CD4-positive, alpha-beta T cell (primary cell): ENCODE results near the gene GTPBP1. TPM values are rescaled to one million over a fixed set of nuclear protein-coding genes. Genes with fewer than 3 reads are reported as not detected.

ENCODE experiments used
- ATAC-seq: fragments of 200-7000 bp; cut with Tn5 transposase; one replicate; pipeline ENCODE4 v1.10.0; 2022; ENCODE audit warnings: mild to moderate bottlenecking; ENCODE audit not compliant: poor library complexity
- CTCF ChIA-PET: fragments of 350-600 bp; sonication (Branson Sonifier 250); formaldehyde crosslinking; loops from one replicate; lab custom pipeline; 2021; ENCODE audit warnings: antibody characterized with exemption, inconsistent platforms; lab: Charles Lee
- POLR2A ChIA-PET: fragments of 350-600 bp; sonication (Branson Sonifier 250); formaldehyde crosslinking; loops from one replicate; lab custom pipeline; 2021; ENCODE audit warnings: antibody characterized with exemption, inconsistent platforms; lab: Charles Lee
- DNase-seq, 14 experiments: peaks; one replicate each; pipeline ENCODE4 v3.0.0-alpha.2; 2013 to 2020; ENCODE audit warnings: mixed read lengths in 2 of 14
- H3K27ac ChIP-seq, 2 donors: one replicate each; pipeline versions ENCODE4 v1.5.1 to v1.7.0; 2013; ENCODE audit warnings: low read length in 2 of 2, low read depth in 1 of 2, mild to moderate bottlenecking in 1 of 2
- H3K27me3 ChIP-seq, 2 experiments: 1 replicate in 1 of 2; 2 replicates in 1 of 2; pipeline versions ENCODE4 v1.6.1 to v1.7.0; 2013; ENCODE audit warnings: low read length in 2 of 2, control low read depth in 1 of 2, mild to moderate bottlenecking in 1 of 2, moderate library complexity in 1 of 2; ENCODE audit not compliant: insufficient read depth in 2 of 2, control insufficient read depth in 1 of 2
- H3K36me3 ChIP-seq: one replicate; pipeline ENCODE4 v1.6.1; 2013; ENCODE audit warnings: low read length, control low read depth; ENCODE audit not compliant: insufficient read depth
- H3K4me1 ChIP-seq: one replicate; pipeline ENCODE4 v1.6.1; 2013; ENCODE audit warnings: low read length, control low read depth; ENCODE audit not compliant: insufficient read depth
- H3K4me3 ChIP-seq: one replicate; pipeline ENCODE4 v1.5.1; 2013; ENCODE audit warnings: mild to moderate bottlenecking, low read length, moderate library complexity
- H3K9me3 ChIP-seq, 2 experiments: 1 replicate in 1 of 2; 2 replicates in 1 of 2; pipeline versions ENCODE4 v1.6.1 to v1.7.0; 2013; ENCODE audit warnings: low read length in 2 of 2, mild to moderate bottlenecking in 2 of 2, control low read depth in 1 of 2, moderate library complexity in 1 of 2; ENCODE audit not compliant: control insufficient read depth in 1 of 2, insufficient read depth in 1 of 2
- H3K27ac Mint-ChIP-seq: one replicate; pipeline ENCODE4 v1.8.0; 2020; ENCODE audit warnings: mixed read lengths
- H3K27me3 Mint-ChIP-seq: one replicate; pipeline ENCODE4 v1.8.0; 2021; ENCODE audit warnings: mixed read lengths
- H3K36me3 Mint-ChIP-seq: one replicate; pipeline ENCODE4 v1.8.0; 2021; ENCODE audit warnings: low read depth, mixed read lengths
- H3K4me1 Mint-ChIP-seq: one replicate; pipeline ENCODE4 v1.8.0; 2021; ENCODE audit warnings: low read depth, mixed read lengths
- H3K4me3 Mint-ChIP-seq: one replicate; pipeline ENCODE4 v1.8.0; 2020; ENCODE audit warnings: mild to moderate bottlenecking, mixed read lengths
- H3K9me3 Mint-ChIP-seq: one replicate; pipeline ENCODE4 v1.8.0; 2020; ENCODE audit warnings: mixed read lengths
- CTCF ChIP-seq: fragments of 200-600 bp; IDR thresholded peaks from one replicate; pipeline ENCODE4 v1.8.0; 2022; ENCODE audit warnings: antibody characterized with exemption, mild to moderate bottlenecking
- intact Hi-C, 2 experiments: fragments of 100-400 bp; cut with DNase I in 1 of 2; cut with micrococcal nuclease in 1 of 2; formaldehyde crosslinking; loops; one replicate each; pipeline versions ENCODE4 v1.15.1 to v1.9.0; 2023 to 2025; cut with DNase I, micrococcal nuclease
- total RNA-seq, 174 experiments: library from RNA in 2 of 174; stranded (reverse) in 2 of 174; gene quantifications; one replicate each; pipeline ENCODE4 v1.2.3 and lab custom pipeline; 2021 to 2026

The GTPBP1 gene
- total RNA-seq, 2 experiments from 2014 or later, result 263 to 272 TPM

GRCh38 chr22:38707984-38708383 lies 2.2 kb downstream of the GTPBP1 start:
- H3K9me3 ChIP-seq, result no peaks in the 10 kb centered on the region

DNA sequence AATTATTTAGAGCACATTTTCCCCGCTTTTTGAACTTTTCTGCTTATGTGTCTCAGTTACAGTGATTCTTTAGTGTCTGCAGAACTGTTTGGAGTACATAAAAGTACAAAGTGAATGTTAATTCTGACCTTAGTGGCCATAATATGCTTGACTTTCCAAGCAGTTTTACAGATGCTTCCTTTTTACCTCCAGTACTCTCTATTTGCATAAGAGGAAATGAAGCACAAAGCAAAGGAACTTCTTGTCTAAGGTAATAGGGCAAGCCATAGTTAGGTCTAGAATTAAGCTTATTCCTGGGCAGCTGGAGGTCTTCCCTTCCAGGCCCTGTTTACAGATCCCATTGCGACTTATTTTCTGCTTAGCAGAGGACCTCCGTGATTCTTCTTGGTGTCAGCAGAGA lies 3.6 kb downstream of the GTPBP1 start:
- intact Hi-C loops, result loop anchor here in 1 of 2 experiments (5.0 kb wide), 1 partner anchor 83 kb away; the partner anchor contains the start of gene DNAL4
- H3K36me3 Mint-ChIP-seq, result peaks cover 62% of the 10 kb centered on the region
- H3K36me3 ChIP-seq, result peaks cover 29% of the 10 kb centered on the region
- H3K4me1 ChIP-seq, result peaks cover 68% of the 10 kb centered on the region
- H3K27ac Mint-ChIP-seq, result no peak overlapping the region
- H3K4me1 Mint-ChIP-seq, result peaks cover 89% of the 10 kb centered on the region
- CTCF ChIA-PET, result interaction anchor here (4.1 kb wide), 1 partner anchor 16 kb away, joined by 22 read pairs; no protein-coding TSS in a partner anchor
- H3K9me3 Mint-ChIP-seq, result no peaks in the 10 kb centered on the region
- no peak for TF ChIP-seq CTCF
- POLR2A ChIA-PET, result interaction anchor here (0.7 to 6.3 kb wide), 4 partner anchors 10 to 43 kb away, joined by 3 to 97 read pairs (median 30); no protein-coding TSS in a partner anchor
- no peak for ATAC-seq
- DNase-seq, result no peak
- no peak overlapping the region for H3K27ac ChIP-seq
- H3K4me3 Mint-ChIP-seq, result peak overlapping the region; percentile 79
- H3K27me3 ChIP-seq, result no peaks in the 10 kb centered on the region
- H3K4me3 ChIP-seq, result no peak overlapping the region
- H3K9me3 ChIP-seq, result no peaks in the 10 kb centered on the region
- no peaks in the 10 kb centered on the region for H3K27me3 Mint-ChIP-seq

More at GRCh38 chr22:38707984-38708383, 2.2 kb downstream of the GTPBP1 start:
- Histone ChIP-seq H3K27me3 (no peaks in the 10 kb centered on the region), H3K27ac (no peak overlapping the region), H3K4me1 (peaks cover 55% of the 10 kb centered on the region), H3K4me3 (no peak overlapping the region), H3K36me3 (peaks cover 28% of the 10 kb centered on the region)
- ChIA-PET POLR2A (interaction anchor here (0.7 to 6.3 kb wide), 9 partner anchors 11 to 164 kb away, joined by 3 to 97 read pairs (median 5); partner anchors contain the start of genes CBX6, SUN2 and TOMM22), CTCF (interaction anchor here (1.0 to 4.1 kb wide), 4 partner anchors 11 to 44 kb away, joined by 3 to 27 read pairs (median 12); partner anchors contain the start of gene TOMM22)
- Mint-ChIP-seq H3K27me3 (no peaks in the 10 kb centered on the region), H3K4me3 (peak overlapping the region; percentile 93), H3K4me1 (peaks cover 81% of the 10 kb centered on the region), H3K27ac (peak overlapping the region; percentile 83), H3K36me3 (peaks cover 51% of the 10 kb centered on the region), H3K9me3 (no peaks in the 10 kb centered on the region)
- TF ChIP-seq CTCF, result no peak
- DNase-seq, result no peak
- ATAC-seq, result no peak
- intact Hi-C loops, result loop anchor here in 1 of 2 experiments (2.0 to 5.0 kb wide), 2 partner anchors 47 to 84 kb away; partner anchors contain the start of genes DNAL4 and SUN2

GRCh38 chr22:38710351-38710750 lies 4.6 kb downstream of the GTPBP1 start:
- CTCF ChIA-PET, result interaction anchor here (4.1 kb wide), 1 partner anchor 15 kb away, joined by 22 read pairs; no protein-coding TSS in a partner anchor
- H3K9me3 Mint-ChIP-seq, result no peaks in the 10 kb centered on the region
- DNase-seq, result no peak
- intact Hi-C loops, result no loop called here
- no peaks in the 10 kb centered on the region for H3K27me3 Mint-ChIP-seq
- TF ChIP-seq CTCF, result no peak
- Histone ChIP-seq H3K9me3 (no peaks in the 10 kb centered on the region), H3K36me3 (peaks cover 33% of the 10 kb centered on the region), H3K4me3 (no peak overlapping the region), H3K27ac (no peak overlapping the region), H3K27me3 (no peaks in the 10 kb centered on the region), H3K4me1 (peaks cover 68% of the 10 kb centered on the region)
- POLR2A ChIA-PET, result interaction anchor here (6.3 kb wide), 1 partner anchor 24 kb away, joined by 97 read pairs; no protein-coding TSS in a partner anchor
- peaks cover 69% of the 10 kb centered on the region for H3K36me3 Mint-ChIP-seq
- H3K4me3 Mint-ChIP-seq, result no peak overlapping the region
- peaks cover 90% of the 10 kb centered on the region for H3K4me1 Mint-ChIP-seq
- H3K27ac Mint-ChIP-seq, result no peak overlapping the region
- no peak for ATAC-seq
